Activated gamma-delta T cell treated with Interleukin-2 at 50 U/mL for 16 hours (primary cell): ENCODE results near the gene NPAS2.

Source experiments
- DNase-seq: peaks from one replicate; pipeline ENCODE4 v3.0.0-alpha.2; 2020

The NPAS2 gene

DNA sequence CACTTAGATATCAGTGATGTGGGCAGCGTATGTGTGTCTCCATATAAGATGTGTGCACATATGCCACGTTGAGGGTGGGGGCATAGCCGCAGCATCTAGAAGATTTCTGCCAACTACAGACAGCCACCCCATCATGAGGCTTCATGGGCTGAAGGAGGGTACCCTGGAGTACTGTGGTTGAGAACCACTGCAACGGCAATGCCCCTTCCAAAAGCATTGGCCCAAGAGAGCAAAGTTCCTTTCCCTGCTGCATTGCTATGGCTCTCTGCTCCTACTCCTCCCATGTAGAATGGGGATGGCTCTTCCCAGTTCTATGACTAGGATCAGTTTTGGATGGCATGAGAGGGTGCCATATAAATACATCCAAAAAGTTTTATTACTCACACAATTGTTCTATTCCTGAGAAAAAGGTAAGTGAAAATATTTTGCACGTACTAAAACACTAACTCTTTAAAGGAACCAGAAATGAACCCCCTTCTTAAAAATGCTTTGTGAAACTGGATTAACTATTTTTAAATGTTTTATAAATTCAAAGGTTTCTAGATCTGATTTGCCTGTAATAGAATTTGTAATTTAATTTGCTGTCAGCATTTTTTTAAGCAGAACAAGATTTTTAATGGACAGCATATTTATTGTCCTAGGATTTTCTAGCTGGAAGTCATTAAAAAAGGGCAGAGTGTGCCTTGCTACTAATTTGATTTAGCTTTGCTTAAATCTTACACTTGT lies 177.7 kb downstream of the NPAS2 start:
- DNase-seq, result no peak

DNA sequence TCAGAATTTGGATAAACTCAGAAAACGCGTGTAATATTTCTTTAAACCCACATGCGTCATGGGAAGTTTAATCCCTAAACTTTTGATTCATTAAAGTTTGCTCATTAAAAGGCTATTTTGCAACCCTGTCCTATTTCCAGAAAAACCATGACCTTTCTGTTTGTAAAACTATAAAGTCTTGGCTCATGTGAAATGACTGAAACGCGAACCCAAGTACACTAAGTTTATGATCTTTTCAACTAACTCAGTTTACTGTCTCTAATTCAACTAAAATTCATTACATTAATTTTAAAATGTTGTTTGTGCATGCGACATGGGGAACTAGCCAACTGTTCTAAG lies 178.3 kb downstream of the NPAS2 start:
- DNase-seq, result no peak

DNA sequence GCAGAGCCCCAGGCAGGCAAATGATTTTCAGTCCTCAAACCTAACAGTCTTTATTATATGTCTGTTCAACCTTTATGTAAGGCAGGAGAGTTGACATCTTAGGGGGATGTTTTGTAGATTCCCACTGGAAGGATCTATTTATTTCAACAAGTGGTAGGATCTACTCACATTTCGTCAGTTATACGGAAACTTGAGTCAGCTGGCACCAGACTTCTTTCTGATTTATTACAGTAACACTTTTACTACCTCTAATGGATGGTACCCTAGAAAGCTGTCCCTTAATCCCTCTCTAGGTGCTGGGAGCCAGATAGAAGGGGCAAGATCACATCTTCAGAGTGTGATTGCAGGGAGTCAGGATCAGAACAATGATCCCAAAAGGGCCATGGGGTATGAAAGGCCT lies 180.1 kb downstream of the NPAS2 start:
- no peak for DNase-seq

DNA sequence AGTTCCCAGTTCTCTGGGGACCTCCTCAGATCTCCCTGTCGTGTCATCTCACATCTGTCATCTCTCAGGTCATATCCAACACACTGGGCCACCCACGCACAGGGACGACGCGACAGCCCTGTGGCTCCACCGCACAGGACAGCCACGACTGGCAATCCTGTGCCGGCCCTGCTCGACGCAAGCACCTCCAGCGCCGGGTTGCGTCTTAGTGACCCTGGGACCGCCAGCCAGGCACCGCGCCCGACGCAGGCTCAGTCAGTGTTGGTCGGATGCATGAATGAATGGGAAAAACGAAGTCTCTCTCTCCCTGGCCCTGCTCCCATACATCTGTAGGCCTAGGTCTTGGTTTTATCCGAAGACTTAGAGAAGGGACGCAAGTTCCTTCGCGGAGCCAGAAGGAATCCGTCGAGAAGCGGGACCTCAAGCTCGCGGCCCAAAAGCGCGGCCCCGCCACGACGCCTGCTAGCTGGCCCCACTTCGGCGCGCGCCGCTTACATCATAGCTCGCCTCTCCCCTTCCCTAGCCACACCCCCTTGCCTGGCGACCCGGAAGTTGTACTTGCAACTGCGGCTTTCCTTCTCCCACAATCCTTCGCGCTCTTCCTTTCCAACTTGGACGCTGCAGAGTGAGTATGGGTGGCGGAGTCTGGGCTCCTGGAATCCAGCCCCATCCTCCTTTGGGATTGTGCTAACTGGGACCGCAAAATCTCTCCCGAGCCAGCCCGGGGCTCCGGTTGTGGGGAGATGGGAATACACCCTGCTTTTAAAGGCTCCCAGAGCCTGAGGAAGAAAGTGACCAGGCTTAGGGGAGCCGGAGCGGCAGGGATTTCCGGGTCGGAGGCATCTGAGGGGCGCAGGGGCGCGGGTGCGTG lies 182.0 kb downstream of the NPAS2 start, which contains the start of gene RPL31:
RPL31 (plus strand) TSS at position 599 of the 871 bp plus-strand sequence. CDS start 413 bp downstream, outside the sequence.
- peak; percentile 96 for DNase-seq

DNA sequence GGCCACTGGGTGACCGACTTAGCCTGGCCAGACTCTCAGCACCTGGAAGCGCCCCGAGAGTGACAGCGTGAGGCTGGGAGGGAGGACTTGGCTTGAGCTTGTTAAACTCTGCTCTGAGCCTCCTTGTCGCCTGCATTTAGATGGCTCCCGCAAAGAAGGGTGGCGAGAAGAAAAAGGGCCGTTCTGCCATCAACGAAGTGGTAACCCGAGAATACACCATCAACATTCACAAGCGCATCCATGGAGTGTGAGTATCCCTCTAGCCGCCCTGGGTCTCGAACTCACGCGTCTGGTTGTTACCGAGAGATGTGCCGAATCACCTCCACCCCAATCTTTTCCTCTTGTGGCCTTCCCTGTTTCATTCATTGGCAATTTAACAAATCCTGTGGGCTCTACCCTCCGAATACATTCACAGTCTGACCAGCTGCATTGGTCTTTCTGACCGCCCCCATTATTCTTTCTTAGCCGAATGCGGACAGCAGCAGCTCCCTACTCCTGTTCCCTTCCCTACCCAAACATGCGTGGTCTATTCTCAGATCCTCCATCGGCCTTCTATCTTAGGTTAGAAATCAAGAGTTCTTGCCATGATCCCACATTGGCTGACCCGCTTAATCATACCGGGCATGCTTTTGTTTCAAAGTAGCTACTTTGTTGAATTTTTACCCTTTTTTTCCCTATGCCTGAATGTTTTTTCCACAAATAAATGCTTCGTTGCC lies 182.8 kb downstream of the NPAS2 start:
- DNase-seq, result no peak

DNA sequence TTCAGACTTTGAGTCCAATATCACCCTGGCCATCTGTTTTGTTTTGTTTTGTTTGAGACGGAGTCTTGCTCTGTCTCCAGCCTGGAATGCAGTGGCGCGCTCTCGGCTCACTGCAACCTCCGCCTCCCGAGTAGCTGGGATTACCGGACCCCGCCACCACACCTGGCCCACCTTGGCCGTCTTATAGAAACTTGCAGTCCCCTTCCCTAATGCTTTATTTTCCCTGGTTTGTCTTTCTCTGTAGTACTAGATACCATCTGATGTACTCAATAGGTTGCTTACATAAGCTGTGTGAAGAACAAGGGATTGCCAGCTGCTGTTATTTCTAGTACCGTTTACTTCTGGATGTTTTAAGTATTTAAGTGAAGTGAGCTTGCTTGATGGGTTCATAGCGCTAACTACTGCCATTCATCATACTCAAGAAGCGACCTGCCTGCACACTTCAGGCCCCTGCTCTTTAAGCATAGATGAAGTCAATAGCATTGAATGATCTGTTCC lies 183.4 kb downstream of the NPAS2 start:
- DNase-seq, result no peak

DNA sequence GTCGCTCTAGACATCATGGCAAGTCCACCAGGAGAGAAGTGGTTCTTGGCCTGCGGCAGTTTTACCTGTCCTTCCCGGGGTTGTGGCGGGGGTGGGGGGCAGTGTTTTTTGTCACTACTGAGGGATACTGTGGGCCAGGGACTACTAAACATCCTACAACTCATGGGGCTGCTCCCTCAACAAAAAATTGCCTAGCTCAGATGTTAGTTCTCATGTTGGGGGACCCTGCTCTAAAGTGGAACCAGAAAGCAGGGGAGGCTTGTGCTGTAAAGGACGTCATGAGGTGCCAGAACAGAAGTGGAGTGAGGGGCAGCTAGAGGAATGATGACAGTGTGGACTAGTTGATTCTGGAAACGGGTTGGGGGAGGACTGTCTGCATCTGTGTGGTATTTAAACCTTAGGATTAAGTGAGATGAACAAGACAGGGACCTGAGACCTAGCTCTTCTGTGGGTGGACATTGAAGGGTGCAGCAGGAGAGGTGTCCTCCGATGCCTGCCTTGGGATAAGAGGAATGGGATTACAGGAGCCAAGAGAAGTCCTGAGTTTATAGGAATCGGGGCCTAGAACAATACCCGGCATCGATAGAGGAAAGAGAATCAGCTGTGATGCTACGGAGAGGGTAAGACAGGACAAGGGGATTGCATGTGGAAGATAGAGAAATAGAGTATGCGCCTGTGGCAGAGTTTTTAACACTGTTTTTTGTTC lies 184.8 kb downstream of the NPAS2 start:
- no peak for DNase-seq

DNA sequence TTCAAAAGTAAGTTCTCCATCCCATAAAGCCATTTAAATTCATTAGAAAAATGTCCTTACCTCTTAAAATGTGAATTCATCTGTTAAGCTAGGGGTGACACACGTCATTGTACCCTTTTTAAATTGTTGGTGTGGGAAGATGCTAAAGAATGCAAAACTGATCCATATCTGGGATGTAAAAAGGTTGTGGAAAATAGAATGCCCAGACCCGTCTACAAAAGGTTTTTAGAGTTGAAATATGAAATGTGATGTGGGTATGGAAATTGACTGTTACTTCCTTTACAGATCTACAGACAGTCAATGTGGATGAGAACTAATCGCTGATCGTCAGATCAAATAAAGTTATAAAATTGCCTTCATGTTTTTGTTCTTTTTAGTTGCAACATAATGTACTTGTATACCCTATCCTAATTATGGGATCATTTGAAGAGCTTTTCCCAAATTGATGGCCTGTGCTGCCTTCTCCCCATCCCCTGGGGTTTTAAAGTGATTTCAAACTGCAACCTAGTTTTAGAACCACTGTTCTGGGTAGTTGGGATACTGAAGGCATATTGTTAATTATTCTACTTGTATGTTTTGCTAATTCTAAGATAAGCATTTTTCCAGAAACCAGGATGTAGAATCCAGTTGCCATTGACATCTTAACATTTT lies 186.3 kb downstream of the NPAS2 start:
- DNase-seq, result no peak

DNA sequence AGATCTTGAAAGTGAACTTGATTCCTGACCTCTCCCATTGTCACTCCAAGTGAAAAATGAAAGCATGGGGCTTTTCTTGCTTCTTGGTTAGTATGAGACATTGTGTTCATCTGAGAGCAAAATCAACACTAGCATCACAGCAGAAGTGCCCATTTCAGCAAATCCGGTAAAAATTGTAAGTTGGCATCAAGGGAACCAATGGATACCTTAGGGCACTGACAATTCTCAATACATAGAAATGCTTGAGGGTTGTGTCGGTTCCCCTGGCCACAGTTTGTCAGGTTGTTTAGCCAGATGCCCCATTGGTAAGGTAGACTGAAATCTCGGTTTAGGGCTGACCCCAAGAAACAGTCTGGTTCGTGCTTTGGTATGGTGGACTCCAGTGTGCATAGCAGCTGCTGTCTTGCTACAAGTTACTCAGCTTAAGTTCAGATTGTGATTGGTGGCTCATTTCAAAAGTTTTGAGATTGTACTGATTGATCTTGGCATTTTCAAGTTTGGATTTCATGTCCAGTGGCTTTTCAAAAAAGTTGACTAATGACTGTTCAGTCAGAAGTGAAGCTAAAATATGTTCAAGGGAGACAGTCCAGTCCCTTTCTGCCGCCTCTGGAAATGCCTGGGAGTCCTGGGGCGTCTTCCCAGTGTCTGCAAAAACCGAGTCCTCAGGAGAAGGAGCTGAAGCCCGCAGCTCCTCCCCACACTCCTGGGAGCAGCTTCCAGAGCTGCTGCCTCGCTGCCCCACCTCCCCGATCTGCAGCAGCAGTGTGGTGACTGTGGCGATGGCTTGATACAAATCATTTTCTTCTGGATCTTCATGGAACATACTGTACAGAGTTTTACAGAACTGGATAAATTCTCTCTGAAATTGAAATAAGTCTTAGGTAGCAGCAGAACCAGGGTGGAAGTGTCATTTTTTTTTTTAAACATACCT lies 187.7 kb downstream of the NPAS2 start:
- DNase-seq, result no peak

DNA sequence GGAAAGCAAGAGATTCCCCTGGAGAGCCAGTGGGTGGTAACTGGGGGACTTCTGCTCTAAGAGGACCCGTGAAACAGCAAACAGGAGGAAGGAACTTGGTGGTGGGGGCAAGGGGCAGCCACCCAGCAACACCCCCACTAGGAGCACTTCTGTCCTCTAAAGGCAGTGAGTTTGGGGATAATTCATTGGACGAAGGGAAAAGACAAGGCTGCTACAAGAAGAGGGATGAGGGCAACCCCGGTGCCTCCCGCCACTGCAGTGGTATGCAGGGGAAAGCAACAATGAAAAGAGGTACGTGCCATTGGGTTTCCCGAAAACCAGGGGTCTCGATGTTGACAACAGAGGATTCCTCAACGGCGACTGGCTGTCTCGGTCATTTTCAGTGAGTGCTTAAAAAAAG lies 191.2 kb downstream of the NPAS2 start:
- DNase-seq, result no peak

DNA sequence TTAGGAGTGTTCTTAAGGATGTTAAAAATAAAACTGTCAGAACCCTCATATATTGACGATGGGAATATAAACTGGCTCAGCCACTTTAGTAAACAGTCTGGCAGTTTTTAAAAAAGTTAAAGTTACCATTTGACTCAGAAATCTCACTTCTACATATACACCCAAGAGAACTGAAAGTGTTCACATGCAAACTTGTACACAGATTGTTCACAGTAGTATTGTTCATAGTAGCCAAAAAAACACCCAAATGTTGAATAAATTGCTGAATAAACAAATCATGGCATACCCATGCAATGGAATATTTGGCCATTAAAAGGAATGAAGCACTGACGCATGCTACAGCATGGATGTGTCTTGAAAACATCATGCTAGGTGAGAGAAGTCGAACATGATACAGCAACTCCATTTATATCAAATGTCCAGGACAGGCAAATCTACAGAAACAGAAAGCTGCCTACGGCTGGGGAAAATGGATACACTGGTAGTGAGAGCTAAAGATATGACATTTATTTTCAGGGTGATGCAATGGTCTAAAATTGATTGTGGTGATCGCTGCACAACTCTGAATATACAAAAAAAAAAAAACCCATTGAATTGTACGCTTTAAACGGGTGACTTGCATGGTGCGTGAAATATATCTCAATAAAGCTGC lies 192.2 kb downstream of the NPAS2 start:
- DNase-seq, result no peak

DNA sequence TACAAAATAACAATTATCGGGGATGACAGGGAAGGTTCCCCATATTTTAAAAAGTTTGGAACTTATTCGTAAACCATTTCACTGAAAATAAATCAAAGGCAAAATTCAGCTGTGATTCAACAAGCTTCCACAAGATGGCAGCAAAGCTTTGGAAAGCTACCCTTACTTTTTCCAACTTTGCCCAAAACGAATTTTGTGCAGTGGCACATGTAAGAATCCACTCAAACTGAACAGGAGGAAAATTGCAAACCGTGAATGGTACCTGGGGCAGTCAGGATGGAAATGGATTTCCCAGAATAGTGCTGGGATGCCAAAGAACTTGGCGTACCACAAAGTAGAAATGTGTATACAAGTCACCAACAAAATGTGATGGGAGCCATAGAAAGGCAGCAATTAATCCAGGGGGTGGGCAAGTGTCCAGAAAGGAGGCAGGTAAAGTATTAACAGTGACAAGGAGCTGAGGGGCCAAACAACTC lies 192.8 kb downstream of the NPAS2 start:
- DNase-seq, result peak; percentile 33

DNA sequence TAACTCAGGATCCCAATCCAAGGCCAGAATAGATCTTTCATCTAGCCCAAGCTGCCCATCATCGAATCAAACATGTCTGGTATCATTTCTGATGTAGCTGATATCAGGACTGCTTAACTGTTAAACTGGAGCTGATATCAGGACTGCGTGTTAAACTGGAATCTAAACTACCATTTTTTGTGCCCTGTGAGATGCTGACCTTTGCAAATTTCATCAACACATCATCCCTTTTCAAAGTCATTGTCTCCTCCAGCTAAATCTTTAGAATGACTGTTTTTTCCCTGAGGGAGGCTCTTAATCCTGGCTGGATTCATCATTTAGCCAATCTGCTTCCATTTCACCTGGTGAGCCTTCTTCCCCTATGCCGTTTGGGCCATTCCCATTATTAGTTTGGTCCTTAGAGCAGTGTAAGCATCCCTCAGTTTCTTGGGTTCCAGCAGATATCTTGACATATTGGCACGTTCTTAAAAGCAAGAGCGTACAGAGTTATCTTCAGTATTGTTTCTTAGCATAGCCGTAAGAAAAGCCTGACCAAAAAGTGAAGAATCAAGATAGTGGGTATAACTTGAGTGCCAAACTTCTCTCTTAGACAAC lies 194.4 kb downstream of the NPAS2 start:
- DNase-seq, result no peak

DNA sequence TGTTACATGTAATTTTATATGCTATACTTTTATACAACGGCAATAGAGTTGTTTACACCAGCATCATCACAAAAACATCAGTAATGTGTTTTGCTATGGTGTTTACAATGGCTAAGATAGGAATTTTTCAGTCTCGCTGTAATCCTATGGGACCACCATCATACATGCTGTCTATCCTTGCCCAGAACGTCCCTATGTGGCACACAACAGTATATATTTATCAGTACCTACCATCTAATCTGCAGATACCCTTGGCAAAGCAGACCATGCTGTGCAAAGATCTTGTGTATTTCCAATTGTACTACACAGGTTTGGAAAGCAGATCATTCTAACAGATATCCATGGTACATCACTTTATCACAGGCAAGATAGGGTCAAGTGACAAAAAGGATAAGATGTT lies 197.4 kb downstream of the NPAS2 start:
- DNase-seq, result no peak

DNA sequence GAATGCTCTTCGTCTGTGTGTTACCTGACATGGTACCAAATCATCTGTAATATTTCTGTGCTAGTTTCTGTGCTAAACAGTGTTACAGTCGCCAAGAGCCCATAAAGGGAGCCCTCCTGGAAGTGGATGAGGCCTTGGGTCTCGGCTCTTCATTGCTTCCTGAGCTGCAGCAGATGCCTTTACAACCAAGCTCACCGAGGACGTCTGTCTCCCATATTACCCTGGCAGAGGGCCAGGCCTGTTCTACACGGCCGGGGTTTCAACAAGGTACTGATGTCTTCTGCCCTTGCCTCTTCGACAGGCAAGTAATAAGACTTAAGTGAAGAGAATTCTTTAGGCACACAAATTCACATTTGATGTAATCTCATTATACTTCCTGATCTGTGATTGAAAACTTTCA lies 199.0 kb downstream of the NPAS2 start:
- DNase-seq, result no peak

DNA sequence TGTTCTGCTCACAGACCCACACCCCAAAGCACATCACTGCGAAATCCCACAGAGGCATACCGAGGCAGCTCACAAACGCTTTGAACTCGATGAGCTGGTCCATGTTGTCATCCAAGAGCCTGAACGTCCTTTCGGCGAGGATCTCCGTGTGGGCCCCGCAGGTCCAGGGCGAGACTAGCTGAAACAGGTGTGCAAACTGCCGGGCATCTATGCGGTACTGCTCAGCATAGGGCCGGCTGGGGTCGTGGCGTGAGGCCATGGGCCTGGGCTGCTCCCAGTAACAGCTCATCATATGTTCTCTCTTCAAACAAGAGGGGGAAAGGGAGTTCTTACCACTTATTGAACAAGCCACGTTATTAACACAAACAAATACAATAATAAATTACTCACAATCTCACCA lies 202.3 kb downstream of the NPAS2 start:
- no peak for DNase-seq

DNA sequence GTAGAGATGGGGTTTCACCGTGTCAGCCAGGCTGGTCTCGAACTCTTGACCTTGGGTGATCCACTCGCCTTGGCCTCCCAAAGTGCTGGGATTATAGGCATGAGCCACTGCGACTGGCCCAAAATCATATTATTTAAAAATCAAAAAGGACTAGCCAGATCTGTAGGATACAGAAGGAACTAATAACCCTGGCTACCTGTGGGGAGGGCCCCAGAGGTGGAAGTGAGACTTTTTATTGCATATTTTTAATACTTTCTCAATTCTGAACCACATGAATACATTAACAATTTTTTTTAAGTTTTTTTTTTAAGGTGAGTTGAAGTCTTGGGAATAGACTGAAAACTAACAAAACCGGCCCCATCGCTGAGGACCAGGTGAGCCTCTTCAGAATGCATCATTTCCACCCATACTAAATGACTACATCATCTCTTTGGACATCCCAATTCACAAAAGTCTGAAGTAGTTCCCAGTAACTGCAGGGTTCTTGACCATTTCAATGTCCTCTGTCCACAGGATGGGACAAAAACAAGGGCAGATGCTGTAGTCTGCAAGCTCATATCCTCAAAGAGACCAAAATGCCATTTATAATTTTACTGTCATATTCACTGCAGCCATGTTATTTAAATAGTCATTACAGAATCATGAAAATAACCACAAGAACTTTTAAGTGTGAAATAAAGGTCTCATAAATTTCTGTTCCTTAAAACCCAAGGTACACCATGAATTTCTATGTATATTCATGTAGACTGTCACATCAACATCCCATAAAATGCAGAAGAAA lies 203.6 kb downstream of the NPAS2 start:
- no peak for DNase-seq

DNA sequence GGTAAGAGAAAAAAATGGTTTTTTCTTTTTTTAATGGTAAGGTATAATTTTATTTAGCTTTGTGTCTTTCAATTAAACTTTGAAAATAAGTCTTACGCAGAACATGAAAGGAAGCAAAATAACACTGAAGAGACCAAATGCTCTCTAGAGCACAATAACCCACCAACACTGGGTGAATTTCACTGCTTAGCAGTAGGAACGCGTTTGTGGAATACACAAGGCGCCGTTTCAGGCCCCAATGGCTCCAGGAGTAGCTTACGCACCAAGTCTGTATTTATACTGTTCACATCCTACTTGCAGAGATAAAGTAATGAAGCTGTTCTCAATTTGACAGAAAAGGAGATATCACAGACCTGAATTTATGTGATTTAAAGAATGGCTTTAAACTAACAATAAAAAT lies 205.6 kb downstream of the NPAS2 start:
- DNase-seq, result no peak

DNA sequence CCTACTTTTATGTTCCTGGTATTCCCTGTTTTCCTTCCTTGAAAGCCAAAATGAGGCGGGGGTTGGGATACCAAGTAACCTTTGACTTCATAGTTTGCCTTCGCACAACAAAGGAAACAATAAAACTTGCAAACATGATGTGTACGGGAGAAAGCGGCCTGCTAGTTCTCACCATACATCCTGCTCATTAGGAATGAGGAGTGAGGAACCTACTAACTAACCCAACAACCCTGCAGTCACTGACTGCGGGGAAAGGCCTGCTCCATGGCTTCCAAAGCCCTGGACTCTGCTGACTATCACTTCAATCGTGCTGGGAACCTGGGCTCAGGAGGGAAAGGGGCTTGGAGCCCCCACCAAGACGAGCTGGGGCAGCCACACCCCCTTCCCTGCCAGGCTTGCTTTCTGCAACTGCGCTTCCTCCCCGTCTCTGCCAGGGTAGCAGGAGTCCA lies 206.3 kb downstream of the NPAS2 start:
- no peak for DNase-seq
